ENCODE results near the gene C1orf174. TPM values are rescaled to one million over a fixed set of nuclear protein-coding genes. Genes with fewer than 3 reads are reported as not detected.

The C1orf174 gene
- total and polyA plus RNA-seq, 2 of the 4 experiments (the other 2 are of a cell fraction): 26.7 to 45.7 TPM

- H4K20me1 ChIP-seq (ENCODE audit: insufficient read depth, low read length): peaks cover 22% of the 10 kb centered on the region
- no peak overlapping the region for H2BK5ac ChIP-seq (ENCODE audit: low read depth, low read length, poor library complexity, severe bottlenecking)
- dilution Hi-C loops (cut with HindIII; ENCODE audit: low sequenced_read_pairs, unreplicated experiment): no loop called here
- H4K8ac ChIP-seq (ENCODE audit: low read depth in 2 of 2, low read length in 2 of 2): no peak overlapping the region
- TF ChIP-seq FOS (IDR thresholded peaks at IDR 0.05; ENCODE audit: low read depth, low read length) (no peak), MXI1 (IDR thresholded peaks at IDR 0.05; ENCODE audit: borderline replicate concordance, low read depth, low read length) (no peak), CEBPB (IDR thresholded peaks at IDR 0.05; ENCODE audit: low read depth, low read length) (no peak), NFE2L2 (IDR thresholded peaks at IDR 0.05; ENCODE audit: low read depth, low read length) (no peak)
- no peak overlapping the region for H2AK5ac ChIP-seq (ENCODE audit: low read depth, low read length)
- no CpG with 5 or more reads among the region's 5 CpGs for WGBS, 2 experiments (ENCODE audit: extremely low coverage in 2 of 2, insufficient read length in 1 of 2)
- H2BK20ac ChIP-seq (ENCODE audit: low read depth, low read length): no peak overlapping the region
- H3K4me3 ChIP-seq (ENCODE audit: insufficient read depth, low read depth, low read length): no peak overlapping the region
- no peak overlapping the region for H3K9ac ChIP-seq (ENCODE audit: low read depth, low read length)
- ChIA-PET POLR2A (ENCODE audit: unreplicated experiment) (no interaction called here), CTCF (interaction anchor here (0.6 kb wide), 1 partner anchor 32 kb away, joined by 3 read pairs; no protein-coding TSS in a partner anchor)
- no peak overlapping the region for H2AFZ ChIP-seq (replicated peaks; ENCODE audit: low read length, poor library complexity)
- H3K4me1 ChIP-seq (ENCODE audit: control insufficient read depth, insufficient read depth, low read length): peaks cover 14% of the 10 kb centered on the region
- H2BK15ac ChIP-seq (ENCODE audit: low read depth, low read length): no peak overlapping the region
- no peak overlapping the region for H3K27ac ChIP-seq (ENCODE audit: insufficient read depth, low read length)
- BruUV-seq (replicated peaks): no TSS peak
- no peak overlapping the region for H4K5ac ChIP-seq (ENCODE audit: low read depth, low read length)
- intact Hi-C loops (cut with micrococcal nuclease): no loop called here
- DNase-seq: no peak
- peaks cover 9% of the 10 kb centered on the region; the same call in 1 of the 2 replicates for H3K9me1 ChIP-seq (ENCODE audit: insufficient read depth, low read length)
- H3K56ac ChIP-seq (ENCODE audit: extremely low read depth, insufficient read depth, low read length): no peak overlapping the region
- ATAC-seq (ENCODE audit: low read depth): no peak
- peaks cover 25% of the 10 kb centered on the region for H3K36me3 ChIP-seq (ENCODE audit: control insufficient read depth, insufficient read depth, low read length)
- no peak overlapping the region for H3K14ac ChIP-seq (replicated peaks; ENCODE audit: low read depth, low read length)
- no peak overlapping the region for H3K18ac ChIP-seq (ENCODE audit: low read depth, low read length)
- no peak overlapping the region for H2AK9ac ChIP-seq (replicated peaks; ENCODE audit: low read depth, low read length, poor library complexity)
- H3K4me2 ChIP-seq (ENCODE audit: low read depth, low read length): no peak overlapping the region
- no peak overlapping the region for H3K23ac ChIP-seq (ENCODE audit: low read depth, low read length)
- in situ Hi-C loops (cut with MboI; ENCODE audit: low sequenced_read_pairs): no loop called here
- H3K27me3 ChIP-seq (ENCODE audit: control insufficient read depth, insufficient read depth, low read length): no peaks in the 10 kb centered on the region
- H3K4ac ChIP-seq (ENCODE audit: low read depth, low read length): no peak overlapping the region
- no peak overlapping the region for H2BK120ac ChIP-seq (ENCODE audit: low read depth, low read length)
- H3K9me3 ChIP-seq (ENCODE audit: control insufficient read depth, insufficient read depth, low read length): no peaks in the 10 kb centered on the region
- no peak overlapping the region for H4K91ac ChIP-seq (ENCODE audit: insufficient read depth, low read depth, low read length)
- H3K79me1 ChIP-seq (ENCODE audit: low read depth in 1 of 2, low read length in 2 of 2): peaks cover 13 to 32% of the 10 kb centered on the region in 2 experiments
These were observed 6.9 kb downstream of the C1orf174 start for GRCh38 chr1:3893190-3893589.

Measured in IMR-90 (cell line).